ENCODE results near the gene SGSH.
A peak's percentile ranks its signal among the peaks of the same experiment; 100 is the strongest.
"Not testable (repeated sequence)": the region's sequence is repeated elsewhere in the genome, so short reads cannot be mapped to it uniquely, and the experiment has no call there.

SGSH gene

GRCh38 chr17:80253631-80254395, 33.7 kb upstream of the SGSH start:
- no peak for DNase-seq

GRCh38 chr17:80252871-80253270, 32.7 kb upstream of the SGSH start:
- DNase-seq: peak; percentile 83

GRCh38 chr17:80251966-80252365, 31.8 kb upstream of the SGSH start:
- DNase-seq: no peak

GRCh38 chr17:80248894-80249710, 29.0 kb upstream of the SGSH start:
- no peak for DNase-seq

GRCh38 chr17:80248001-80248893, 28.1 kb upstream of the SGSH start:
- no peak for DNase-seq

GRCh38 chr17:80247561-80247960, 27.4 kb upstream of the SGSH start:
- DNase-seq: no peak

GRCh38 chr17:80246726-80247125, 26.6 kb upstream of the SGSH start:
- DNase-seq: no peak

GRCh38 chr17:80246266-80246681, 26.1 kb upstream of the SGSH start:
- DNase-seq: no peak

- no peak for DNase-seq
Observed at GRCh38 chr17:80245566-80246265, 25.6 kb upstream of the SGSH start.

GRCh38 chr17:80244871-80245509, 24.9 kb upstream of the SGSH start:
- DNase-seq: no peak

- DNase-seq: not testable (repeated sequence)
Observed at GRCh38 chr17:80244448-80244847, 24.3 kb upstream of the SGSH start.

GRCh38 chr17:80243526-80244433, 23.6 kb upstream of the SGSH start:
- DNase-seq: no peak

GRCh38 chr17:80242505-80242904, 22.4 kb upstream of the SGSH start:
- no peak for DNase-seq

- DNase-seq: no peak
Observed at GRCh38 chr17:80237386-80237785, 17.3 kb upstream of the SGSH start.

- DNase-seq: no peak
Observed at GRCh38 chr17:80236911-80237310, 16.8 kb upstream of the SGSH start.

- DNase-seq: no peak
Observed at GRCh38 chr17:80233202-80233601, 13.1 kb upstream of the SGSH start.

- no peak for DNase-seq
Observed at GRCh38 chr17:80232438-80232837, 12.3 kb upstream of the SGSH start.

GRCh38 chr17:80229011-80229410, 8.9 kb upstream of the SGSH start:
- DNase-seq: no peak

- no peak for DNase-seq
Observed at GRCh38 chr17:80228477-80228876, 8.3 kb upstream of the SGSH start.

GRCh38 chr17:80227666-80228065, 7.5 kb upstream of the SGSH start:
- no peak for DNase-seq

- no peak for DNase-seq
Observed at GRCh38 chr17:80227156-80227555, 7.0 kb upstream of the SGSH start.

Measured in activated effector memory CD4-positive, alpha-beta T cell treated with Interleukin-2 at 50 U/mL for 16 hours (primary cell).